DOHH2 (cell line): ENCODE data around the gene H6PD.

ENCODE experiments used
- CTCF ChIP-seq: fragments of 200-600 bp; sonication (generic); IDR thresholded peaks from one replicate; pipeline ENCODE4 v1.5.1; 2014; ENCODE audit warnings: antibody characterized with exemption, mild to moderate bottlenecking, low read depth, low read length; ENCODE audit not compliant: poor library complexity, severe bottlenecking
- EZH2phosphoT487 ChIP-seq: fragments of 200-600 bp; sonication (generic); IDR thresholded peaks from 2 replicates; pipeline ENCODE4 v1.6.1; 2017; ENCODE audit warnings: borderline replicate concordance, mild to moderate bottlenecking, antibody characterized with exemption, low read length, moderate library complexity, mixed read lengths

- TF ChIP-seq CTCF (no peak), EZH2phosphoT487 (no peak)
Observed at GRCh38 chr1:9319208-9319788, 84.7 kb downstream of the H6PD start.
